Measurements from ENCODE around the gene LTBP4.

GRCh38 chr19:40646743-40647254 lies 45.6 kb downstream of the LTBP4 start:
- no peak for TF ChIP-seq POLR2AphosphoS5 (IDR thresholded peaks at IDR 0.05; ENCODE audit: low read depth, low read length)
- TF ChIP-seq POU2F2 (IDR thresholded peaks at IDR 0.05; ENCODE audit: low read depth, low read length): no peak
